ENCODE results near the gene DDRGK1. TPM values are rescaled to one million over a fixed set of nuclear protein-coding genes. Genes with fewer than 3 reads are reported as not detected.
A peak's percentile ranks its signal among the peaks of the same experiment; 100 is the strongest.
"Not testable (repeated sequence)": the region's sequence is repeated elsewhere in the genome, so short reads cannot be mapped to it uniquely, and the experiment has no call there.

Gene DDRGK1
- total and polyA plus RNA-seq, 4 donors: 23.0 to 79.0 (median 63.2) TPM

DNA sequence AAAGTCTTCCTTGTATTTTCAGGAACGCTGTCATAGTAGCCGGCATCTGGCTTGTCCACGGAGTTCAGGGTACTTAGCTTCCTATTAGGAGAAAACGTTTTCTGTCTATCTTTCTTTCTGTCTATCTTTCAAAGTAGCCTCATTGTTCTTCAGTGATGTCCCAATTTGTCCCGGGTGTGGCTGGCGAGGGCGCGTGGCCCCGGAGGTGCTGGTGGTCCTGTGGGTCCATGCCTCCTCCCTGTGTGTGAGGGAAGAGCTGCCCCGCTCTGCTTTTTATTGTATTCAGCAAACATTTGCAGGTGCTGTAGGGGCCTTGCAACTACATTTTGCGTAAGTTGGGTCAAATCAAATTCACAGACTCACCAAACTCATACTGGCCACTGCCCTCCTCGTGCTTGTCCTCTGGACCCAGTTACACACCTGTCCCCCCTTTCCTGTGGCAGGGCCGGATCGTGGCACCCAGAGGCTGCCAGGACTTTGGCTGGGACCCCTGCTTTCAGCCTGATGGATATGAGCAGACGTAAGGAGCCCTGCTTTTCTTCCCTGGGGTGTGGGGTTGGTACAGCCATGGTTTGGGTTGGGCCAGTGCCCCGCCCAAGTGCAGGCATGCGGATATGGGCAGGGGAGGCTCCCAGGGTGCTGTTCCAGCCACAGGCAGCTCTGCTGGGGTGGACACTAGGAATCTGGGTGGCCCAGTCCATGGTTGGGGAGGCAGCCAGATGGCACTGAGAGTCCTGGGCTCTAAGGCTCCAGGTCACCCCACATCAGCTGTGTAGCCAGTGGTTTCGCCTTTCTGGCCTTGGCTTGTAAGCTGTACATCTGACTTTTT is 17.1 kb upstream of the DDRGK1 start:
- no peak for DNase-seq (ENCODE audit: low read depth in 4 of 6, low spot score in 6 of 6)
- H3K27me3 ChIP-seq (ENCODE audit: control insufficient read depth, insufficient read depth, low read length): no peaks in the 10 kb centered on the region
- no peak overlapping the region for H3K27ac ChIP-seq (ENCODE audit: low read depth, low read length)
- H3K4me1 ChIP-seq (ENCODE audit: control insufficient read depth, insufficient read depth, low read length): peaks cover 14% of the 10 kb centered on the region
- no peak overlapping the region for H3K4me3 ChIP-seq (ENCODE audit: low read depth, low read length)
- 90% methylated on average over 16 of the region's 18 CpGs for WGBS (ENCODE audit: insufficient coverage)
- no peaks in the 10 kb centered on the region for H3K9me3 ChIP-seq (ENCODE audit: control insufficient read depth, insufficient read depth, low read length)
- H3K36me3 ChIP-seq (ENCODE audit: control insufficient read depth, insufficient read depth, low read length): peaks cover 65% of the 10 kb centered on the region

DNA sequence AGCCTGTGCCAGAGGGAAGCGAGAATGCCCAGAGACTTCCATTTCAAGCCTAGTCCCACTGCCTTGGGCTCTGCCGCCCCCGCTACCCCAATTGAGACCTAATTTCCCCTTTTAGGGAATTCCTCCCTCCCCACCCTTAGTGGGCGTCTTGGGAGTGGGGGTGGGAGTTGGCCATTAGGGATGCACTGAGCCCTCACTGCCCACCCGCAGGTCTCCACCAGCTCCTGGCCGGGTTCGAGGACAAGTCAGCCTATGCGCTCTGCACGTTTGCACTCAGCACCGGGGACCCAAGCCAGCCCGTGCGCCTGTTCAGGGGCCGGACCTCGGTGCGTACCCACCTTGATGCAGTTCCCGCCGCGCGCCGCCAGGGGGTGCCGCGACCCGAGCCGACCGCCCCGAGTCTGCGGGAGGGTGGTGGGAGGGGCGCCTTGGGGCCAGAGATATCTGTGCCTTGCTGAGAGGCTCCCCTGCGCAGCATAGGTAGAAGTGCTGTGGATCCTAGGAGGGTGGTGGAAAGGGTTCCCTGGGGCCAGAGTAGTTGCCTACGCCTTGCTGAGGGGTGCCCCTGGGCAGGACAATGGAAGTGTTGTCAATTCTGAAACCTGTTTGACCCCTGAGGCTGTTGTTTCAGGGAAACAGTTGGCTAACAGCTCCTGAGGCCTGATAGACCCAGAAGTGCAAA is 14.0 kb upstream of the DDRGK1 start:
- peak in 1 of 6 donors; percentile 36 for DNase-seq (ENCODE audit: low read depth in 4 of 6, low spot score in 6 of 6)
- no peak overlapping the region for H3K27ac ChIP-seq (ENCODE audit: low read depth, low read length)
- WGBS (ENCODE audit: insufficient coverage): 10% methylated on average over 25 of the region's 30 CpGs
- no peaks in the 10 kb centered on the region for H3K27me3 ChIP-seq (ENCODE audit: control insufficient read depth, insufficient read depth, low read length)
- H3K36me3 ChIP-seq (ENCODE audit: control insufficient read depth, insufficient read depth, low read length): peaks cover 76% of the 10 kb centered on the region
- peaks cover 14% of the 10 kb centered on the region for H3K4me1 ChIP-seq (ENCODE audit: control insufficient read depth, insufficient read depth, low read length)
- no peaks in the 10 kb centered on the region for H3K9me3 ChIP-seq (ENCODE audit: control insufficient read depth, insufficient read depth, low read length)
- no peak overlapping the region for H3K4me3 ChIP-seq (ENCODE audit: low read depth, low read length)

DNA sequence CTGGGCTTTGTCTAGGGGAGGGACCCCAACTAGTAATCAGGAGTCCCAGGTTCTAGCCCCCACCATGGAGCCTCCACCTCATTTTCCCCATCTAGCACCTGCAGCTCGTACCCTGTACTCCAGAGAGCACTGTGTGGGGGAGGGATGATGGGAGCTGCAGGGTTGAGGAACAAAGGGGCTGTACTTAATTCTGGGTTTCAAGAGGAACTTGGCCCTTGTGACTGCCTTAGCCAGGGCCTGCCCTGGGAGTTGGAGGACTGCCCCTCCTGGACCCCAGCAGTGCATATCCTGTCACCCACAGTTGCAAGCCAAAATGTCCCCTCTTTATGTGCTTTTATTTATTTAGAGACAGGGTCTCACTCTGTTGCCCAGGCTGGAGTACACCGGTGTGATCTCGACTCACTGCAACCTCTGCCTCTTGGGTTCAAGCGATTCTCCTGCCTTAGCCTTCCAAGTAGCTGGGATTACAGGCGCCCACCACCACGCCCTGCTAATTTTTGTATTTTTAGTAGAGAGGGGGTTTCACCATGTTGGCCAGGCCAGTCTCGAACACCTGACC is 11.0 kb upstream of the DDRGK1 start:
- H3K4me1 ChIP-seq (ENCODE audit: control insufficient read depth, insufficient read depth, low read length); H3K9me3 ChIP-seq (ENCODE audit: control insufficient read depth, insufficient read depth, low read length); H3K27ac ChIP-seq (ENCODE audit: low read depth, low read length); H3K4me3 ChIP-seq (ENCODE audit: low read depth, low read length); DNase-seq (ENCODE audit: low read depth in 4 of 6, low spot score in 6 of 6); H3K27me3 ChIP-seq (ENCODE audit: control insufficient read depth, insufficient read depth, low read length): not testable (repeated sequence)
- no CpG with 5 or more reads among the region's 7 CpGs for WGBS (ENCODE audit: insufficient coverage)
- peaks cover 52% of the 10 kb centered on the region for H3K36me3 ChIP-seq (ENCODE audit: control insufficient read depth, insufficient read depth, low read length)

DNA sequence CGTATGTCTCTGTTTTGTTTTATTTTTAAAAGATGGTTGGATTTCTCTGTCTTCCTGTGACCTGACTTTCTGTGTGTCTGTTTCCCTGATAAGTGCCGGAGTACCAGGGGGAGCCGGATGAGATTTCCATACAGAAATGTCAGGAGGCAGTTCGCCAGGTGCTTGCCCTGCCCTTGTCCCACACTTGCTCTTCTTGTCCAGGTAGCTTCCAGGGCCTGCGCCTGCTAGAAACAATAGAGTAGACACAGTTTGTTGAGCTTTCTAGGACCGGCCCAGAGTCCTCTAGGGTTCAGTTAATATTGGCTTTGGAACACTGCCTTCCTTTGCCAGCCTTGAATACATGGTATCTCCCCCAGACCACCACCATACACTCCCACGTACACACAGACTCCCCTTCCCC is 8.7 kb upstream of the DDRGK1 start:
- H3K4me1 ChIP-seq (ENCODE audit: control insufficient read depth, insufficient read depth, low read length): peaks cover 12% of the 10 kb centered on the region

DNA sequence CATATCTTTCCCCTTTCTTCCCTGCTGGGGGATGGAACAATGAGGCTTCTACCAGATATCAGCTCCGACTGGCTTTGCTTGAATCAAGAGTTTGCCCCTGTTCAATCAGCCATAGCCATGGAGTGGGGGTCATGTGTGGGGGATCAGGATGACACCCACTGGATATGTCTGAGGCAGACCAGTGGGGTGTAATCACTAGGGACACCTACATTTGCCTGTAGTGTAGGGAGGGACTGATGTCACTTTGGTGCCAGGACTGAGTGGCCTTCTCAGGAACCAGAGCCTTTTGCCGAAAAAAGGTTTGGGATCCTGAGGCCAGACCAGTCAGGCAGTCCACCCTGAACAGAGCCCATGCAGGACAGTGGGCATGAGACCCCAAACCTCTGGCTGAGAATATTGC is 5.9 kb upstream of the DDRGK1 start:
- 100% methylated on average over 1 of the region's 2 CpGs for WGBS (ENCODE audit: insufficient coverage)
- no peaks in the 10 kb centered on the region for H3K27me3 ChIP-seq (ENCODE audit: control insufficient read depth, insufficient read depth, low read length)

More for the DNA sequence above, 8.7 kb upstream of the DDRGK1 start:
- H3K9me3 ChIP-seq (ENCODE audit: control insufficient read depth, insufficient read depth, low read length): no peaks in the 10 kb centered on the region
- WGBS (ENCODE audit: insufficient coverage): 94% methylated on average over 5 of the region's 7 CpGs
- no peak overlapping the region for H3K27ac ChIP-seq (ENCODE audit: low read depth, low read length)
- no peak overlapping the region for H3K4me3 ChIP-seq (ENCODE audit: low read depth, low read length)
- peaks cover 39% of the 10 kb centered on the region for H3K36me3 ChIP-seq (ENCODE audit: control insufficient read depth, insufficient read depth, low read length)
- no peaks in the 10 kb centered on the region for H3K27me3 ChIP-seq (ENCODE audit: control insufficient read depth, insufficient read depth, low read length)
- no peak for DNase-seq (ENCODE audit: low read depth in 4 of 6, low spot score in 6 of 6)

DNA sequence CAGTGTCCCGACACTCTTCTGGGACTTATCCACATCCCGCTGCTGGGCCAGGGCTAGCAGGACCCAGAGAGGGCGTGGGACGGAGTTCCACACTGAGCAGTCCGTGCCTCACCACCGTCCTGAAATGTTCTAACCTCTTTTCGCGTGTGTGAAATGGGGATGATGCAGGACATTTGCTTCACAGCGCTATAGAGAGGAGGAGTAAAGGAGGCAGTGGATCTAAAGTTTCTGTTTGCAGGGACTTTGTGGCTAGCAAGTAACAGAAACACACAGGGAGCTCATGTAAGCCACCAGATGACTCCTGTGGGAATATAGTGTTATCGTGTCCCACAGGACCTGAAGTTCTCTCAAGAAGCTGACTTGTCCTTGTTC is 5.5 kb upstream of the DDRGK1 start:
- no peak for DNase-seq (ENCODE audit: low read depth in 4 of 6, low spot score in 6 of 6)
- H3K27ac ChIP-seq (ENCODE audit: low read depth, low read length): no peak overlapping the region
- WGBS (ENCODE audit: insufficient coverage): 0% methylated on average over 6 of the region's 10 CpGs

More for the DNA sequence above, 5.9 kb upstream of the DDRGK1 start:
- Histone ChIP-seq H3K36me3 (ENCODE audit: control insufficient read depth, insufficient read depth, low read length) (peaks cover 19% of the 10 kb centered on the region), H3K27ac (ENCODE audit: low read depth, low read length) (no peak overlapping the region), H3K4me1 (ENCODE audit: control insufficient read depth, insufficient read depth, low read length) (peaks cover 14% of the 10 kb centered on the region), H3K4me3 (ENCODE audit: low read depth, low read length) (peak overlapping the region; percentile 91), H3K9me3 (ENCODE audit: control insufficient read depth, insufficient read depth, low read length) (no peaks in the 10 kb centered on the region)
- no peak for DNase-seq (ENCODE audit: low read depth in 4 of 6, low spot score in 6 of 6)

DNA sequence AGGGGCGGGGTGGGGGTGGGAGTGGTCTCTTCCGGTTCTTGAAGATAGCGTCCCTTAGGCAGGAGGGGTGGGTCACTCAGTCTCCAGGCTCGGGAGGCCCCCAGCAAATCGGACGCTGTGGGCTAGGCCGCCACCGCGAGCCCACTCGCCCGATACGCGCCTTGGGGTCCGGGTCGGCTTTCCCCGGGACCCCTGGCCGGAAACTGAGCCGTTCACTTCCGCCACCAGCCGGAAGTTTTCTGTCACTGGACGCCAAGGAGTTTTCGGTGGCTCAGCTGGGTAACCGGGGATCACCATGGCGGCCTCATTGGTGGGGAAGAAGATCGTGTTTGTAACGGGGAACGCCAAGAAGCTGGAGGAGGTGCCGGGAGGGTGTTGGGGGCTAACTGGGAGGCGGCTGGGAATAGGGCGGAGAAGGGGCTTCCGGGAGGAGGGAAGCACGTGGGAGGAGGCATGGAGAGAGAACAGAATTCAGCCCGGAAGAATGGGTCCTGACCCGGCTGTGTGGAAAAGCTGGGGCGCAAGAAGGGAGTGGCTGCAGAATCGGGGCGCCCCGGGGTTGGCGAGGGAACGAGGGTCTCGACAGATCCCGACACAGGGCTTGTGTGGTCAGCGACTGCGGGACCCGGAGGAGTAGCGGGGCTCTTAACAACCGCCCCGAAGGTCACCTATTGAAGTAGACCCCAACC is 4.9 kb upstream of the DDRGK1 start, which contains the start of gene ITPA:
TSS of gene ITPA (plus strand) at position 242 of the 689 bp plus-strand sequence. CDS start at position 296, 54 bp downstream.
- Histone ChIP-seq H3K4me1 (ENCODE audit: control insufficient read depth, insufficient read depth, low read length) (peaks cover 20% of the 10 kb centered on the region), H3K4me3 (ENCODE audit: low read depth, low read length) (peak within 1 kb of the TSS; percentile 91), H3K9me3 (ENCODE audit: control insufficient read depth, insufficient read depth, low read length) (no peaks in the 10 kb centered on the region), H3K27ac (ENCODE audit: low read depth, low read length) (peak within 1 kb of the TSS; percentile 82), H3K36me3 (ENCODE audit: control insufficient read depth, insufficient read depth, low read length) (peaks cover 12% of the 10 kb centered on the region), H3K27me3 (ENCODE audit: control insufficient read depth, insufficient read depth, low read length) (no peaks in the 10 kb centered on the region)
- 0% methylated on average over 47 of the region's 48 CpGs for WGBS (ENCODE audit: insufficient coverage)
- DNase-seq (ENCODE audit: low read depth in 4 of 6, low spot score in 6 of 6): peak; percentile 36 to 89 (median 62)

More for the DNA sequence above, 5.5 kb upstream of the DDRGK1 start:
- Histone ChIP-seq H3K4me3 (ENCODE audit: low read depth, low read length) (peak overlapping the region; percentile 91), H3K4me1 (ENCODE audit: control insufficient read depth, insufficient read depth, low read length) (peaks cover 15% of the 10 kb centered on the region), H3K27me3 (ENCODE audit: control insufficient read depth, insufficient read depth, low read length) (no peaks in the 10 kb centered on the region), H3K36me3 (ENCODE audit: control insufficient read depth, insufficient read depth, low read length) (peaks cover 16% of the 10 kb centered on the region), H3K9me3 (ENCODE audit: control insufficient read depth, insufficient read depth, low read length) (no peaks in the 10 kb centered on the region)

DNA sequence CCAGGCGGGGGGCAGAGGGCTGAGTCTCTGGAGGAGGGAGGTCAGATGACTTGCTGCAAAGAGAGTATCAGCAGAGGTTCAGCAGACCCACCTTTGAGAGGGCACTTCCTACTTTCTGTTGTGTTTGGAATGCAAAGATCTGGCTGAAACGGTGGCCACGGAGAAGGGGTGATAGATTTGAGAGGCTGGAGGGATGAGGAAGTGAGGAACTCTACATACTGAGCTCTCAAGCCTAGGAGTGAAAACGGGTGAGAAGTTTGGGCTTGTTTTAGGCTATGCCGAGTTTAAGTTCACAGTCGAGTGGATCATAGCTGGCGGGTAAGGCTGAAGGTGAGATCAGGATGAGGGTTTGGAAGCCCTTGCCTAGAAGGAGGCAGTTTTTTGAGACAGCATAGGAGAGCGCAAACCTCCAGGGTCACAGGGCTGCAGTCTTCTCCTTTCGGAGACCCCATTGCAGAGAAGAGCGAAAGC is 4.3 kb upstream of the DDRGK1 start:
- DNase-seq (ENCODE audit: low read depth in 4 of 6, low spot score in 6 of 6): no peak
- peak overlapping the region; percentile 91 for H3K4me3 ChIP-seq (ENCODE audit: low read depth, low read length)
- no peaks in the 10 kb centered on the region for H3K9me3 ChIP-seq (ENCODE audit: control insufficient read depth, insufficient read depth, low read length)
- peaks cover 24% of the 10 kb centered on the region for H3K4me1 ChIP-seq (ENCODE audit: control insufficient read depth, insufficient read depth, low read length)
- 0% methylated on average over 9 of the region's 10 CpGs for WGBS (ENCODE audit: insufficient coverage)
- no peaks in the 10 kb centered on the region for H3K27me3 ChIP-seq (ENCODE audit: control insufficient read depth, insufficient read depth, low read length)
- H3K27ac ChIP-seq (ENCODE audit: low read depth, low read length): peak overlapping the region; percentile 82
- peaks cover 10% of the 10 kb centered on the region for H3K36me3 ChIP-seq (ENCODE audit: control insufficient read depth, insufficient read depth, low read length)

Data from spinal cord (tissue), 10 donors.